D721Med (cell line): Measurements from ENCODE around the gene LGR5.

Experiments
- DNase-seq: peaks from one replicate; pipeline ENCODE4 v3.0.0; 2011; ENCODE audit warnings: low spot score; ENCODE audit not compliant: insufficient read length
- FAIRE-seq: peaks from 2 replicates; lab custom pipeline; 2011; peaks lifted over from hg19 to GRCh38; lab: Jason Lieb, UNC
- CTCF ChIP-seq: IDR thresholded peaks from 2 replicates; pipeline ENCODE4 v1.5.1; 2012; ENCODE audit warnings: mild to moderate bottlenecking, control low read depth; ENCODE audit not compliant: insufficient read depth; ENCODE audit errors: missing control alignments

Gene LGR5

DNA sequence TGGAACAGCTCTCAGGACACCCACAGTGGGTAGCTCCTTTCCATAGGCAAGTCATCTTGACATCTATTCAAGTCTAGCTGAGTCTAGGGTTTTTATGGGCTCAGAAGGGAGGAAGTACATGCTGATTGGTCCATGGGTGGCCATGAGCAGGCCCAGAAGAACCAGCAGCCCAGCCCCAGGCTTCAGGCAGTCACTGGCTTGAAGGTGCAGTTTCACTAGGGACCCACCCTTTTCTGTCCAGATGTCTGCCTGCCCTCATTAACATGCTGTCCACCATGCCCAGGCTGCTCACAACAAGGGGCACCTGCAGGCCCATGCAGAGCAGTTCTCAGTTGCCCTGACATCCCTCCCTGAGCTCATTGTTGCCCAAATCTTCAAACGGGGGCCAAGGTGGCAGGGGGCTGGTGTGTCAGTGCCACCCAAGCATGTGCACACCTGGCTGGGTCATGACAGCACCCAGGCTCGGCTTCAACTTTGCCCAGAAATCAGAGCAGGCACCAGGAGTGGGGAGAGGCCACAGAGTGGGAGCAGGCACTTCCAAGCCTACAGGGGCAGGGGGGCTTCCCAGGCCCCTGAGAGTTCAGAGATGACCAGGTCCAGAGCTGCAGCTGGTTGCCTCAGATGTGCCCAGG lies 18.7 kb upstream of the LGR5 start:
- TF ChIP-seq CTCF, result no peak
- FAIRE-seq (no peak), DNase-seq (no peak)

DNA sequence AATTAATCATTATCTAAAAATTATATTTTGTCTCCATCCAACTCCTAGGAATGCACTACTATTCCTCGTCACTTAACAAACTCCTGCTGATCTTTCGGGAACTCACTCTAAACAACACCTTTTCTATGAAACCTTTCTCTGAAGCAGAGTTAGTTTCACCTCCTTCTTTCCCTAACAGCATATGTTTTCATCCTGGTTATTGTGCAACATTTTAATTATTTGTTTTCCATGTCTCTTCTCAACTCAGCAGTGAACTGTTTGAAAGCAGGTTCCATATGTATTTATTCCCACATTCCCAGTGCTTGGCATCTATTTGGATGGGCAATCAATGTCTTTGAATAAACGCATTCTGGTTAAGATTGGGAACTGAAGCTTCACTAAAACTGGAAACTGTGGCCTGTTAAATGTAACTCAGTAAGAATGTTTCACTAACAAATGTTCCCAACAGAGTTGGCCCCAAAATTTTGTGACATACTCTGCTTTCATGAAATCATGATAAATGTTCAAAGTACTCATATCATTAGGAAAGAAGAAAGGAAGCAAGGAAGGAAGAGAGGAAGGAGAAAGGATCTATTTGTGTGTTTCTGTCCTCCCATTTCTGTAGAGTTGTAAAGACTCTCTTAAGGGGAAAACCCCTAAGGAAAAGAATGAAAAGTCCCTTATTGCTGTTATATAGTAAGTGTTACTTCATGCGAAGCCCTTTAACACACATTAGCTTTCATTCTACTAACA lies 13.9 kb upstream of the LGR5 start:
- FAIRE-seq (no peak), DNase-seq (no peak)
- no peak for TF ChIP-seq CTCF

DNA sequence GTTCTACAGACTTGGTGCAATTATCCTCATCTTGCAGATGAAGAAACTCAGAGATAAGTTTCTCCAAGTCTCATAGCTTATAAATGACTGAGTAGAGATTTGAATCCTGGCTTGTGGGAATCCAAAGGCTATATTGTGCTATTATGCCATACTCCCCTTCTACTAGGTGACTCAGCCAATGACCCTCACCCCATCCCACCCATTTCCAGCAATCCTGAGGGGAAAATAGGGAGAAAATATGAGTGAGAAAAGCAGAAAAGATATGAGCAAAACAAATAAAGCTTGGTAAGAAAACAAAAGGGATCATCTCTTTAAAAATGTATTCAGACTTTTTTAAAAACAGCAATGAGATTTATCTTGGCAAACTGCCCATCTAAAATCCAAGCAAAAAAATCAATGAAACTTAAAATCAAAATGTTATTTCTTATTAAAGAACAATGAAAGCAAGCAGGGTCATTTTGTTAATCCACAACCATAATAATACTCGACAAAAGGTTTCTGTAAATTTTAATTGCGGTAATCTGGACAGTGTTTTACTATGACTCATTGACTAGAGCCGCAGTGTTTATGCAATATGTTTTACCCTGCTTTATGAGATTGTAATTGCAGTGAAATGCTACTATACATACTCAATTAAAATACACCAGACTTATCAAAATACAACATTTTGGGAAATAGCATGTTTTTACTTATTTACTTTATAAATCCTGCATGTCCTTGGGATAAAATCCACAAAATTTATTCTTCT lies 13.1 kb upstream of the LGR5 start:
- TF ChIP-seq CTCF, result no peak
- DNase-seq, result no peak
- FAIRE-seq, result no peak

DNA sequence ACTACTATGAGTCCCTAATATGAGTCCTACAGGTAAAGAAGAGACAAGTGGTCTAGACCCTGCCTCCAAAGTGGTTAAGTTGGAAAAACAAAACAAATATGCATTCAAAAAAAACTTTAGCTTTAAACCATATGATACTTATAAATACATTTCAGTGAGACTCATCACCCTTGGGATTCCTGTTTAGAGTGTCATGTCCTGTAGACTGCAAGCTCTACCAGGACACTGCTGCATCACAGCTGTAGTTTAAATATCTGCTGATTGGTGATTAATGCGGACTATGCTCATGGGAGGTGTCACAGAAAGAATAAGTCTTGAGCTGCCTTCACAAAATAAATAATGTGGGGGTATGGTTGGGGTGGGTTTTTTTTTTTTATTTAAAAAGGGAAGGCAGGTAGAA lies 8.8 kb upstream of the LGR5 start:
- TF ChIP-seq CTCF, result no peak
- FAIRE-seq (no peak), DNase-seq (no peak)

DNA sequence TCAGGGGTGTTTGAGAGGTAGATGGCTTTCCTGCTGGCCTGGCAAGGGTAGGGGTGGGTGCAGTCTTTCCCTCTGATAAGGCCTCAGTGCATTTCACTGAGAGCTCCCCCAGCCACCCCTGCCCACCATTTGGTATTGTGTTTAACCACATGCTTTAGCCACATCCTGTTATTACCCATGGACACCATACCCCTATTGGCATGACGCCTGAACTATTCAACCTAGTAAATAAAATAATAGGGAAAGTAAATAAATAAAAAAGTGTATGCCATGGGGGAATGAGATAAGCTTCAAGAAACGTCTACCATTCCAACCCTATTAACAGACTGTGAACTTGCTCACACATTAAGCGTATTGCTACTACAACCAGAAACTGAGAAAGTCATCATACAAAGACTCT lies 7.6 kb upstream of the LGR5 start:
- no peak for TF ChIP-seq CTCF
- FAIRE-seq (no peak), DNase-seq (no peak)

GRCh38 chr12:71432936-71433335 lies 6.7 kb upstream of the LGR5 start:
- FAIRE-seq (no peak), DNase-seq (no peak)
- no peak for TF ChIP-seq CTCF
